Urothelium cell line (cell line): Measurements from ENCODE around the gene SLC9A3.

ENCODE experiments used
- DNase-seq: peaks from one replicate; pipeline ENCODE4 v3.0.0; 2011; ENCODE audit warnings: low spot score, mixed read lengths
- FAIRE-seq: peaks from 2 replicates; lab custom pipeline; 2011; peaks lifted over from hg19 to GRCh38; lab: Jason Lieb, UNC

The SLC9A3 gene

GRCh38 chr5:433836-434235, 90.4 kb downstream of the SLC9A3 start:
- FAIRE-seq (no peak), DNase-seq (no peak)

DNA sequence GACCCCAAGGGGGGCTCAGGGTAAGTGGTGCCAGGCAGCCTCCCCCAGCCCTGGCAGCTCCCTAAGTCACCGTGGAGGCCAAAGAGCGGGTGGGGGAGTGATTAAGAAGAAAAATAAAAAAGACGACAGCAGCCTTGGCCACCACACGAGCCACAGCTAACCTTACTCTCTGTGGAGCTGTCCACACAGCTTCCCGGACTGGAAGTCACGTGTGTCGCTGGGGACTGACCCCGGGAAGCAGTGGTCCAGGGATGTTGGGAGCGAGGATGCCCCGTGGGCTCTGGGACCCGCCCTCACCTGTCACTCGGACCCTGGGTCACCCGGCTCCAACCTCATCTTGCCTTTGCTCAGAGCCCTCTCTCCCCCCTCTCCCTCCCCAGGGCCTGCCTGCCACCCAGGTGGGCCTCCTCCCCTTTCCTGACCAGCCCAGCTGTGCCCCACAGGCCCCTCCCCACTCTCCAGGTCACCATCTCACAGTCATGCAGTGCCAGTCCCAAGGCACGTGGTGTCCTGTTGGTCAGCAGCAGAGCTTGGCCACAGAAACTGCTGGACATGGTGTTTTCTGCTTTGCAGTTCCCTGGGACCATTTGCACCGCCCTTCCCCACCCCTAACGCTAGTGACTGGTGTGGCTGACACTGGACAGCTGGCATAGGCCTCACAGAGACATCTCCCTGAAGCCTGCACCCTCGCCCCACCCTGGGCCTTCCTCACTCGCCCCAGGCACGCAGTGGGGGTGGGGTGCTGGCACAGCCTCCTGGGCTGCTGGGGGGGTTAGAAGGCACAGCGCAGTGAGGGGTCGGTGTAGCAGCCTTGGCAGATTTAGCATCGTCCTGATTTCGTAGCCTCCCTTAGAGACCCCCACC, 91.1 kb downstream of the SLC9A3 start:
- FAIRE-seq (no peak), DNase-seq (no peak)

DNA sequence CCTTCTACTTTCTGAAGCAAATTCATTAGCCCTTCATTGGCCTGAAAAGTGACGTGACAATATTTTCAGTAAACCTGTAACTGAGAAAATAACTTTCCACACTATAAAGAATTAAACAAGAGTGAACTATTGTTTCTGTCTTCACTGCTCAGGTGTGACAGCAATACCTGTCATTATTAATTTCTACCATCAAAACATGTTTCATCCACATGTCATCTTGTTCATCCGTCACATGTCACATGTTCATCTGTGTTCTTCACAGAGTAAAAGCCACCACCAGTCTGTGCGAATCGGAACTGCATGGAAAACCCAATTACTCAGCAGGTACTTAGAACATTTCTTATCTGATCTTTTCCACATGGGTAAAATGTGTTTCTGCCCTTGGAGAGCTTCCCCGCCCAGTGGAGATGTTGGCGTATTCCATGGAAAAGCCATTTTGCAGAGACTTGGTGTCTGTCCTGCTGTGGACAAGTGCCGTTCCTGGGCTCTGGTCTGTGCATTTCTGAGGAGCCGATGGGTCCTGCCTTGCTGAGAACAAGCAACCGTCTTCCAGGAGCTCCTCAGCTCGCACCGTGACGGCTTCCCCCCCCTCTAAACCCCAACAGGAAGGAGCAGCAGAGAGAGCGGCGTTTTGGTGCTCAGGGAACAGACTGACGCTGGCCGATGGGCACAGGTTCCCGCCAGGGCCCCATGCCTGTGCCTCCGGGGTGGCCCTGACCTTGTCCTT, 91.9 kb downstream of the SLC9A3 start:
- DNase-seq = no peak
- no peak for FAIRE-seq

- DNase-seq = no peak
- no peak for FAIRE-seq
These were observed 92.6 kb downstream of the SLC9A3 start for GRCh38 chr5:431711-432050.

DNA sequence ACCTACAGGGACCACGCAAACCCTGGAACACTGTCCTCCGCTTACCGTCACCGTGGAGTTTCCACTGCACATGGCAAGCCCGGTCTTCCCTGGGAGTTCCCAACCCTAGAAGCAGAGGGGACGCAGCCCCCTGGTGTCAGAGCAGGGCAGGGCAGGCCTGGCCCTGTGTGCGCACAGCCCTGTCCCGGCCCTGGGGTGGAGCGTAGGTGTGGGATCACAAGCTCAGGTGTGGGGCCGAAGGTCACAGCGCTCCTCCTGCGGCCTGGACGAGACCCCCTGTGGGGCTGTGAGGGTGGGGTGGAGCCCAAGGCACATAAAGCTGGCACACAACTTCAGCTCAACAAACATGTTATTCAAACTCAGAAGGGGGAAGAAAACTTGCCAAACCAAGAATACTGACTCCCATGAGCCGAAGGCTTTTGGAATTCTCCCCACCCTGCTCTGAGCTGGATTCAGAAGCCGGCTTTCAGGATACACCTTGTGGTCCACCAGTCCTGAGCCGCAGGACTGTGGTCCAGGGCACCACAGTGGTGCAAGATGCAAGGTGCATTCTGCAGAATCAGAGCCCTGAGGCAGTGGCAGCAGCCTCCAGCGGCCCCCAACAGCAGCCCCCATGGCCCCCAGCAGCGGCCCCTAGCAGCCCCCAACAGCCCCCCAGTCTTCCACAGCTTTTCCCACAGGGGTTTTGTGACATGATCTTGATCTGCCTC, 93.1 kb downstream of the SLC9A3 start:
- peak; percentile 55 for FAIRE-seq
- DNase-seq = peak; percentile 67

- no peak for DNase-seq
- no peak for FAIRE-seq
These were observed 93.9 kb downstream of the SLC9A3 start for GRCh38 chr5:430214-430925.

DNA sequence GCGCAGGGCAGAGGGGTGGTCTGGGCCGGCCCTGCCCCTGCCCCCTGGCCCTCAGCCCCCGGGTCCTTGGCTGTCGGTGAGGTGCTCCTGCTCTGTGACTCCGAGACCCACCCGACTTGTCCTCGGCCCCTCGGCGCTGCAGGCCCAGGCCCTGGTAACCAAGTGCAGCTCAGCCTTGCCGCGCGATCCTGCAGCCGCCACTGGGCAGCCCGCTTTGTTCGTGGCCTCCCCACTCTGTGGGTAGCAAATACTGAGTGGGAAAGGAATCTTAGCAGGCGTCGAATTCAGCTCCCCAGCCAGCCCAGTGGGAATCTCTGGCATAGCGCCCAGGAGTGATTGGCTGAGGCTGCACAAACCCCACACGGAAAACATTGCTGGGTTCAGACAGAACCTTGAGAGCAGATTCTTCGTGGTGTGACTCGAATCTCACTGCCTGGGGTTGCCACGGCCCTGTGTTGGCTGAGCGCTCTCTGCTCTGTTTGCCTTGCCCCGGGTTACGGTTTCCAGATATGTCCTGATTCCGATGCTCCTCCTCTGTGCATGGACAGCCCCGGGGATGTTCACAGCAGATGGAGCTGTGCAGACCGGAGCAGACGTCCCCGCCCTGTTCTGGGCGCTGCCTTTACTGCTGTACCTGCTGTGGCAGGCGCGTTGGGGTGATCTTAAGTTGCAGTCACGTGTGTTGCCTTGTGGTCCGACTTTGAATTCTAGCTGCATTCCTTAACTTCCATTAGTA, 94.6 kb downstream of the SLC9A3 start:
- DNase-seq (no peak), FAIRE-seq (no peak)

GRCh38 chr5:428754-429452, 95.3 kb downstream of the SLC9A3 start:
- DNase-seq (no peak), FAIRE-seq (no peak)

DNA sequence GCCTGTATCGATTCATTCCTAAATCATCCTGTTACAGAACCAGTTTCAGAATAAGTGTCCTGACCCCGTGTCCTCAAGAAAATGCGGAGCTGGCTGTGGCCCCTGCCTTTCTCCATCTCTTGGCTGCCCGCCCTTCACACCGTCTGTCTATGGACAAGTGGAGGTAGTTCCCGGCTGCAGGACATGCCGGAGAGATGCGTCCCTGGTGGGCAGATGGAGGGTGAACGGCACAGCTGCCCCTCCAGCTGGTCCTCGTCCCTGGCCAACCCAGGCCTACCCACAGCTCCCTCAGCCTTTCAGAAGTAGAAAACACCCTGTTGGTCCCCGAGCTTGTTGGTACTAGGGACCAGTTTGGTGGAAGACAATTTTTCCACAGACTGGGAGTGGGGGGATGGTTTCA, 96.0 kb downstream of the SLC9A3 start:
- no peak for FAIRE-seq
- DNase-seq = no peak

- no peak for DNase-seq
- no peak for FAIRE-seq
These were observed 96.7 kb downstream of the SLC9A3 start for GRCh38 chr5:427415-428087.

DNA sequence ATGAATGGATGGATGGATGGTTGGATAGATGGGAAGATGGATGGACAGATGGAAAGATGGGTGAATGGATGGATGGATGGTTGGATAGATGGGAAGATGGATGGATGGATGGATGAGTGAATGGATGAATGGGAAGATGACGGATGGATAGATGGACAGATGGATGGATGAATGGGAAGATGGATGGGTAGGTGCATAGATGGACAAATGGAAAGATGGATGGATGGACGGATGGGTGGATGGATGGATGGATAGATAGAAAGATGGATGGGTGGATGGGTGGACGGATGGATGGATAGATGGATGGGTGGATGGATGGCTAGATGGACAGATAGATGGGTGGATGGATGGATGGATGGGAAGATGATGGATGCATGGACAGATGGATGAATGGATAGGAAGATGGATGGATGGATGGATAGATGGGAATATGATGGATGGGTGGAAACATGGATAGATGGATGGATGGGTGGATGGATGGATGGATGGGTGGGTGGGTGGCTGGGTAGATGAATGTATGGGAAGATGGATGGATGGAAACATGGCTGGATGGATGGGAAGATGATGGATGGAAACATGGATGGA, 97.8 kb downstream of the SLC9A3 start:
- no peak for DNase-seq
- FAIRE-seq = peak; percentile 88

- FAIRE-seq = no peak
- DNase-seq = no peak
These were observed 98.5 kb downstream of the SLC9A3 start for GRCh38 chr5:425714-426113.

DNA sequence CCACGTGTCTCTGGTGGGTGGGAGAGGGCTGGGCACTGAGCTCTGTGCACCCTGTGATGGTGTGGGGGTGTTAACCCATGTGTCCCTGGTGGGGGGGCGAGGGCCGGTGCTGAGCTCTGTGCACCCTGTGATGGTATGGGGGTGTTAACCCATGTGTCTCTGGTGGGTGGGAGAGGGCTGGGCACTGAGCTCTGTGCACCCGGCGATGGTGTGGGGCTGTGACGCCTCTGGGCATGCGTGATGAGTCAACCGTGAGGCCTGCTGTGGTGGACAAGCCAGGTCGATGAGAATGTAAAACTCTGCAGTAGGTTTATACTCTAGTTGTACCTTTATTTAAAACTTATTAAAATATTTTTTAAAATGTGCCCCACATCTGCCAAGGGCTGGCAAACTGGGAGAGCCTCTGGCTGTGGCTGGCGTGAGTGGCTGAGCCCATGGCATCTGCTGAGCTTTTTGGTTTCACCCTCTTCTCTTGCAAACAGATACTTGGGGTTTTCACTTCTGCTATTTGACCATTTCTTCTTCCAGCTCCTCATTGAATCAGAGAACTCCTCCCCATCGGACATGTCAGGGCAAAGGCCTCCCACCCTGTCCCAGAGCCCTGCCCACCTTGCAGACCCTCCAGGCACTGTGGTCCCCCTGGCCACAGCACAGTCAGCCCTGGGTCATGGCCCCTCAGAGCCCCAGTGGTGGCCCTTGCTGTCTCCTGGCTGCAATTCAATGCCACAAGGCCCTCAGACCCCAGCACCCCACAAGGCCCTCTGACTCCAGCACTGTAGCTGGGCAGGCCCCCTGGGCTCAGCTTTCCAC, 99.7 kb downstream of the SLC9A3 start:
- FAIRE-seq = no peak

GRCh38 chr5:423626-424261, 100.5 kb downstream of the SLC9A3 start:
- DNase-seq = no peak
- no peak for FAIRE-seq

More for the DNA sequence above, 99.7 kb downstream of the SLC9A3 start:
- DNase-seq = no peak

GRCh38 chr5:423233-423565, 101.0 kb downstream of the SLC9A3 start:
- no peak for DNase-seq
- FAIRE-seq = no peak

- FAIRE-seq (no peak), DNase-seq (no peak)
These were observed 101.7 kb downstream of the SLC9A3 start for GRCh38 chr5:422323-423232.

DNA sequence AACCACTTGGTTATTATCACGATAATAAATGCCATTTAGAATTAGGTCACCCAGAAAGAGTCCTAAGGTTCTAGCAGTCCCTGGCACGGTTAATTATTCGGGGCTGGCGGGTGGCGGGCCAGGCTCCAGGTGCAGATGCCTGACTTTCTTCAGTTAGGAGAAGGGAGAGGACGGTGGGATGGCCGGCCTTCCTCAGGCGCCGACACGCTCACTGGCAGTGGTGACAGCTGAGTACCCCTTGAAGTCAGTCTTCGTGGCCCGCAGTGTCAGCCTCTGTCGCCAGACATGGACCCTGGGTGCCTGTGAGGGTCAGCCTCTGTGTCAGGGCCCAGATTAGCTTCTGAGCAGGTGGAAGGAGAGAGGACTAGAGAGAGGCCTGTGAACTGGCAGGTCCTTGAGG, 102.3 kb downstream of the SLC9A3 start:
- FAIRE-seq = no peak
- DNase-seq = no peak
